Activated T-cell treated with anti-CD3 and anti-CD28 coated beads, Interleukin-2, amount 50 U/mL, for 72 hours (primary cell): ENCODE data around the gene SLC35E1. TPM values are rescaled to one million over a fixed set of nuclear protein-coding genes. Genes with fewer than 3 reads are reported as not detected.
"Not testable (repeated sequence)": the region's sequence is repeated elsewhere in the genome, so short reads cannot be mapped to it uniquely, and the experiment has no call there.

Experiments
- ATAC-seq, 2 donors: fragments of 150-1000 bp; cut with Tn5 transposase; replicated peaks in 1 of 2; 2 replicates each; pipeline ENCODE4 v1.10.0; 2021; ENCODE audit warnings: moderate library complexity in 2 of 2, mild to moderate bottlenecking in 1 of 2
- DNase-seq, 2 donors: peaks; one replicate each; pipeline ENCODE4 v3.0.0; 2021 to 2022; ENCODE audit warnings: mixed read lengths in 1 of 2
- H3K27ac Mint-ChIP-seq: one replicate; pipeline ENCODE4 v1.8.0; 2022; ENCODE audit warnings: mild to moderate bottlenecking, moderate library complexity, mixed read lengths
- H3K27me3 Mint-ChIP-seq: one replicate; pipeline ENCODE4 v1.8.0; 2022; ENCODE audit warnings: low read depth, mixed read lengths
- H3K36me3 Mint-ChIP-seq, 2 donors: one replicate each; pipeline ENCODE4 v1.8.0; 2022; ENCODE audit warnings: mixed read lengths in 2 of 2, mild to moderate bottlenecking in 1 of 2; ENCODE audit not compliant: insufficient read depth in 2 of 2
- H3K4me1 Mint-ChIP-seq: one replicate; pipeline ENCODE4 v1.8.0; 2022; ENCODE audit warnings: low read depth, mixed read lengths
- H3K4me3 Mint-ChIP-seq, 2 donors: one replicate each; pipeline ENCODE4 v1.8.0; 2022; ENCODE audit warnings: mild to moderate bottlenecking in 2 of 2, mixed read lengths in 2 of 2, moderate library complexity in 2 of 2
- H3K9me3 Mint-ChIP-seq, 2 donors: one replicate each; pipeline ENCODE4 v1.8.0; 2022; ENCODE audit warnings: mixed read lengths in 2 of 2
- total RNA-seq, 2 donors: library from RNA; stranded (reverse); gene quantifications; one replicate each; pipeline ENCODE4 v1.2.3, GENCODE V29; 2022

Gene SLC35E1
- total RNA-seq, 2 donors from 2014 or later, result 36.5 to 39.5 TPM

DNA sequence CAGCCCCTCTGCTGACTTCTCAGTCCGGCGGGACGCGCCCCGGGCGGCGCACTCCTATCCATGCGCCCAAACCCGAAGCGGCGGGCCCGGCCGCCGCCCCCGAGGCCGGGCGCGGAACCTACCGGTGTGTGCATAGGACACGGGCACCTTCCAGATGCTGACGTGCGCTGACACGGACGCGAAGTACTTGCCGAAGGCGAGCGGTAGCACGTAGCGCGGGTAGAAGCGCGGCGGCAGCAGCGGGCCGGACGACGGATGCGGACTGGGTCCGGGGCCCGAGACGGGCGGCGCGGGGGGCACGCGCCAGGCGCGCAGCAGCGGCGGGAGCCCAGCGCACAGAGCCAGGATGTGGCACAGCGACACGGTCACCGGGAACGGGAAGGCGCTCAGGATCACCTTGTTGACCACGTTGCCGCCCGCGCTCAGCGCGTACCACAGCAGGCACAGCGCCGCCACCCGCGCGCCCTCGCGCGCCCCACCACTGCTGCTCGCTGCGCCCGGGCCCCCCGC, 338 bp downstream of the SLC35E1 start:
- H3K4me3 Mint-ChIP-seq, result peak overlapping the region; percentile 95 to 96
- H3K27me3 Mint-ChIP-seq, result no peaks in the 10 kb centered on the region
- H3K9me3 Mint-ChIP-seq, result no peaks in the 10 kb centered on the region
- ATAC-seq (peak; percentile 54 to 55), DNase-seq (peak; percentile 58 to 65)
- H3K4me1 Mint-ChIP-seq, result peaks cover 64% of the 10 kb centered on the region
- H3K27ac Mint-ChIP-seq, result peak overlapping the region; percentile 70
- peaks cover 6 to 7% of the 10 kb centered on the region in 2 donors for H3K36me3 Mint-ChIP-seq

DNA sequence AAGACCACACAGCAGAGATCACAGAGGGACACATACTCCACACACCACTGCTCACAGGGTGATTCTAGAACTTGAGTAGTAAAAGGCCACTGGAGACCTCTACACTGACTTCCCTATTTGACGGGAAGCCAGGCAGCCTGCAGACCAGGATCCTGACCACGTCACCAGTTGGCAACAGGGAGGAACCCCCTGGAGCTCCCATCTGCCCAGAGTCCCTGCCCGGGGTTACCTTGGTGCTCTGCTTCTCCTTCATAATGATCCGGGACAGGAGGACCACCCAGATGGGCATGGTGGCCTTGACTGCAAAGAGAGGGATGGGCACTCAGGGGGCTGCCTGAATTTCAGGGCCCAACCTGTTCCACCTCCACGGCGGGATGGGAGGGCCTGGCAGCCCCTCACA, 932 bp downstream of the SLC35E1 start:
- Mint-ChIP-seq H3K27ac (peak overlapping the region; percentile 65), H3K9me3 (no peaks in the 10 kb centered on the region), H3K27me3 (no peaks in the 10 kb centered on the region), H3K4me3 (peak overlapping the region; percentile 95 to 96), H3K4me1 (peaks cover 70% of the 10 kb centered on the region), H3K36me3 (peaks cover 9 to 13% of the 10 kb centered on the region in 2 donors)
- no peak for ATAC-seq
- DNase-seq, result no peak

DNA sequence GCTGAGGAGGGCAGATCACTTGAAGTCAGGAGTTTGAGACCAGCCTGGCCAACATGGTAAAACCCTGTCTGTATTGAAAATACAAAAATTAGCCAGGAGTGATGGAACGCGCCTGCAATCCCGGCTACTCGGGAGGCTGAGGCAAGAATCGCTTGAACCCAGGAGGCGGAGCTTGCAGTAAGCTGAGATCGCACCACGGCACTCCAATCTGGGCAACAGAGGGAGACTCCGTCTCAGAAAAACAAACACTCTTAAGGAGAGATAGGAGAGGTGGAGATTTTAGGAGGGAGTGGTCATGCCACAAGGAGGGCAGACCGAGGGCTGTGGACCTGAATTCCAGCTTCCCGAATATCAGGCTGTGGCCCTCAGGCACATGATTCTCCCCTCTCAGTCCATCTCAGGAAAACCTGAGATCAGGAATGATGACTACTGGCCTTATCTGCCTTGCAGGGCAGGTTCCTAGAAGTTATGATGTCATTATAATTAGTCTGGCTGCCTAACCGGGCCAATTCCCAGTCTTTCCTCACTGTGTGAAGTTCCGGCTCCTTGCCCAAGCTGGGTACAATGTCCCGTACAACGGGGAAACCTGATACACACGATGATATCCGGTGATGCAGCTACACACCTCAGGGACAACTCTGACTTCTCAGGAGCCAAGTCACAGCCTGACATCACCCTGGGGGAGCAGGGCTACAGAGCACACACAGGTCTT, 2.5 kb downstream of the SLC35E1 start:
- Mint-ChIP-seq H3K4me3 (peak overlapping the region in 1 of 2 donors; percentile 20), H3K27me3 (no peaks in the 10 kb centered on the region), H3K36me3 (peaks cover 12 to 17% of the 10 kb centered on the region in 2 donors), H3K27ac (peak overlapping the region; percentile 79), H3K9me3 (no peaks in the 10 kb centered on the region), H3K4me1 (peaks cover 68% of the 10 kb centered on the region)
- ATAC-seq (no peak), DNase-seq (no peak)

- DNase-seq (no peak), ATAC-seq (no peak)
- Mint-ChIP-seq H3K36me3 (peaks cover 11 to 18% of the 10 kb centered on the region in 2 donors), H3K4me3 (peak overlapping the region; percentile 83 to 85), H3K9me3 (no peaks in the 10 kb centered on the region), H3K4me1 (peaks cover 45% of the 10 kb centered on the region), H3K27ac (peak overlapping the region; percentile 98), H3K27me3 (no peaks in the 10 kb centered on the region)
Observed at GRCh38 chr19:16566702-16567101, 5.5 kb downstream of the SLC35E1 start.

DNA sequence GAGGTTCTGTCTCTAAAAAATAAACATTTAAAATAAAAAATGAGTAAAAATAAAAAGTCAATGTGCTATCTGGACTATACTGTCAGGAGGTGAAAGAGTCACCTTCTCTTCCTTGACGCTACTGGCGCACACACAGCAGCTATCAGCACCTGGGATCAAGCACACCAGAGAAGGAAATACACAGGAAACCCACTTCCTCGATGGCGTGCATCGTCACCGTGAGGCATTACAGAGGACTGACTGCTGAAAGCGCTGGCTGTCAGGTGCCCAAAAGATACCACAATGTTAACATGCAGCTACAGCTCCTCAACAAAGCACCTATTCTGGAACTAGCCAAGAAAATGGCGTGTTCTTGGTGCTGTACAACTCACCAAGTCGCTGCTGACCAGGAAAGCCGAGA, 6.1 kb downstream of the SLC35E1 start:
- Mint-ChIP-seq H3K27me3 (no peaks in the 10 kb centered on the region), H3K4me1 (peaks cover 40% of the 10 kb centered on the region), H3K9me3 (no peaks in the 10 kb centered on the region), H3K27ac (peak overlapping the region; percentile 98), H3K36me3 (peaks cover 11 to 18% of the 10 kb centered on the region in 2 donors), H3K4me3 (peak overlapping the region; percentile 83 to 85)
- ATAC-seq (peak; percentile 95 to 98), DNase-seq (peak; percentile 62)

- Mint-ChIP-seq H3K4me1 (peaks cover 28% of the 10 kb centered on the region), H3K9me3 (no peaks in the 10 kb centered on the region), H3K27me3 (no peaks in the 10 kb centered on the region), H3K27ac (no peak overlapping the region), H3K4me3 (no peak overlapping the region), H3K36me3 (peaks cover 11 to 22% of the 10 kb centered on the region in 2 donors)
- no peak for ATAC-seq
- DNase-seq, result no peak
Observed at GRCh38 chr19:16564842-16565241, 7.4 kb downstream of the SLC35E1 start.

DNA sequence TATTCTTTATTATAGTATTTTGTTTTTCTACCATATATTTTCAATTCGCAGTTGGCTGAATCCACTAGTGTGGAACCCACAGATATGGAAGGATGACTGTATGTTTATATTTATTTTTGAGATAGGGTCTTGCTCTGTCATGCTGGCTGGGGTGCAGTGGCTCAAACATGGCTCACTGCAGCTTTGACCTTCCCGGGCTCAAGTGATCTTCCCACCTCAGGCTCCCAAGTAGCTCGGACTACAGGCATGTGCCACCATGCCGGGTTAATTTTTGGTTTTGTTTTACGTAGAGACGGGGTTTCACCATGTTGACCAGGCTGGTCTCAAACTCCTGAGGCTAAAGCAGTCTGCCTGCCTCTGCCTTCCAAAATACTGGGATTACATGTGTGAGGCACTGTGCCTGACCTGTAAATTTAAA, 9.6 kb downstream of the SLC35E1 start:
- peaks cover 11 to 27% of the 10 kb centered on the region in 2 donors for H3K36me3 Mint-ChIP-seq
- no peak for DNase-seq
- H3K27me3 Mint-ChIP-seq, result no peaks in the 10 kb centered on the region
- no peaks in the 10 kb centered on the region for H3K9me3 Mint-ChIP-seq
- no peak overlapping the region for H3K4me3 Mint-ChIP-seq
- H3K27ac Mint-ChIP-seq, result no peak overlapping the region
- no peak for ATAC-seq
- peaks cover 12% of the 10 kb centered on the region for H3K4me1 Mint-ChIP-seq

- H3K4me3 Mint-ChIP-seq, result no peak overlapping the region
- H3K36me3 Mint-ChIP-seq, result peaks cover 11 to 21% of the 10 kb centered on the region in 2 donors
- no peak for ATAC-seq
- H3K4me1 Mint-ChIP-seq, result peaks cover 6% of the 10 kb centered on the region
- no peak overlapping the region for H3K27ac Mint-ChIP-seq
- H3K27me3 Mint-ChIP-seq, result no peaks in the 10 kb centered on the region
- no peak for DNase-seq
- H3K9me3 Mint-ChIP-seq, result no peaks in the 10 kb centered on the region
Observed at GRCh38 chr19:16561382-16561781, 10.8 kb downstream of the SLC35E1 start.

- H3K4me3 Mint-ChIP-seq, result no peak overlapping the region
- no peaks in the 10 kb centered on the region for H3K27me3 Mint-ChIP-seq
- no peaks in the 10 kb centered on the region for H3K9me3 Mint-ChIP-seq
- H3K27ac Mint-ChIP-seq, result no peak overlapping the region
- no peaks in the 10 kb centered on the region for H3K4me1 Mint-ChIP-seq
- ATAC-seq (no peak), DNase-seq (no peak)
- H3K36me3 Mint-ChIP-seq, result peaks cover 8 to 19% of the 10 kb centered on the region in 2 donors
Observed at GRCh38 chr19:16559780-16560276, 12.4 kb downstream of the SLC35E1 start.

DNA sequence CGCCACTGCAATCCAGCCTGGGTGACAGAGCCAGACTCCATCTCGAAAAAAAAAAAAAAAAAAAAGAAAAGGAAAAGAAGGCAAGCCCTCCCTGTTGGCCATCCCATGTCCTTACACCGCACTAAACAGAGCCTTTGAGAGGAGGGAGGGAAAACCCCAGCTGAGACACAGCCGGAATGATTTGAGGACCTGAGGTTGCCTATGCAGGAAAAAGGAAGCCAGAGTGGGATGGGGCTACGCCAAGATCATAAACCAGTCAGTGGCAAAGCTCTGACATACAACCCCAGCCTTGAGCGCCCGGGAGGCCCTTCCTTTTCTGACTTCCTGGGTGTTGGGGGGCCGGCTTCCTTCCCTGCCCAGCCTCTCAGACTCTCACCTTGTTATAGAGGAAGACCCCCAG, 17.4 kb downstream of the SLC35E1 start:
- Mint-ChIP-seq H3K9me3 (no peaks in the 10 kb centered on the region), H3K4me1 (peaks cover 15% of the 10 kb centered on the region), H3K27me3 (no peaks in the 10 kb centered on the region), H3K27ac (peak overlapping the region; percentile 84), H3K36me3 (peaks cover 9 to 14% of the 10 kb centered on the region in 2 donors), H3K4me3 (no peak overlapping the region)
- ATAC-seq (no peak), DNase-seq (no peak)

DNA sequence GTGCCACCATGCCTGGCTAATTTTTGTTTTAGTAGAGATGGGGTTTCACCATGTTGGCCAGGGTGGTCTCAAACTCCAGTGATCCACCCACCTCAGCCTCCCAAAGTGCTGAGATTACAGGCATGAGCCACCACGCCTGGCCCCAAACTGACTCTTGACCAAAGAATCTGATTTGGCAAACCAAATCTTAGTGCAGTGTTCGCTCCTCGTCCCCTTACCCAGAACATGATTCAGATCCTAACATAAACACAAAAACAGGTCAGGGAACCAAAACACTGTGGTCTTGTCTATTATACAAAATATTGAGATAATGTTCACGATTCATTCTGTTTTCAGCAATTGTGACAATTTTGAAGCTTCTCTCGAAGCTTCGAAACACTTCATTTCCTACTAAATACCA, 20.3 kb downstream of the SLC35E1 start:
- H3K9me3 Mint-ChIP-seq, H3K27me3 Mint-ChIP-seq, H3K27ac Mint-ChIP-seq, H3K36me3 Mint-ChIP-seq, H3K4me3 Mint-ChIP-seq, ATAC-seq, DNase-seq: not testable (repeated sequence)
- H3K4me1 Mint-ChIP-seq, result peaks cover 28% of the 10 kb centered on the region

GRCh38 chr19:16548956-16549355, 23.3 kb downstream of the SLC35E1 start:
- no peak for ATAC-seq
- H3K27ac Mint-ChIP-seq, result no peak overlapping the region
- H3K9me3 Mint-ChIP-seq, result no peaks in the 10 kb centered on the region
- DNase-seq, result no peak
- peaks cover 4 to 5% of the 10 kb centered on the region in 2 donors for H3K36me3 Mint-ChIP-seq
- H3K4me1 Mint-ChIP-seq, result peaks cover 39% of the 10 kb centered on the region
- H3K4me3 Mint-ChIP-seq, result no peak overlapping the region
- no peaks in the 10 kb centered on the region for H3K27me3 Mint-ChIP-seq

DNA sequence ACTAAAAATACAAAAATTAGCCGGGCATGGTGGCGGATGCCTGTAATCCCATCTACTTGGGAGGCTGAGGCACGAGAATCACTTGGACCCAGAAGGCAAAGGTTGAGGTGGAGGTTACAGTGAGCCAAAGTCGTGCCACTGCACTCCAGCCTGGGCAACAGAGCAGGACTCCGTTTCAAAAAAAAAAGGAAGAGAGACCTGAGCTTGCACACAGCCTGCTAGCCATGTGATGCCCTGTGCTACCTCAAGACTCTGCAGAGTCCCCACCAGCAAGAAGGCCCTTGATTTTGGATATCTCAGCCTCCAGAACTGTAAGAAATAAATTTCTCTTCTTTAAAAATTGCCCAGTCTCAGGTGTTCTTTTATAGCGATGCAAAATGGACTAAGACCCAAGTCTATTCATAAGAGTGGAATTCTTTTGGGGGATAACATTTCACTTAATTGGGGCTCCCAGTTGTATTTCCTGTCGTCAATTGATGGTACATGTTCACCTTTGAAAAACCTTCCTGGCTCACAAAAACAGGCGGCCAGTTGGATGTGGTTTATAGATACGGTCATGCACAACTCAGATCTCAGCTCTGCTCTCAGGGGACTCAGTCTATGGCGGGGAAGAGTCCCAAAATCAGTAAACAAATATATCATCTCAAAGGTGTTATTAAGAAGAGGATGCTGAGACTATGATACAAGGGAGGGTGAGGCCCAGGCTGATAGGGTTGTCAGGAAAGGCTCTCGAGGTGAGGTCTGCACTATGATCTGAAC, 27.6 kb downstream of the SLC35E1 start:
- Mint-ChIP-seq H3K4me1 (peaks cover 52% of the 10 kb centered on the region), H3K27me3 (no peaks in the 10 kb centered on the region), H3K9me3 (no peaks in the 10 kb centered on the region), H3K36me3 (peaks cover 0 to 13% of the 10 kb centered on the region in 2 donors), H3K27ac (peak overlapping the region; percentile 6), H3K4me3 (peak overlapping the region; percentile 23 to 51)
- DNase-seq (no peak), ATAC-seq (no peak)
